NOMO-1 treated with DMSO at 0.1 percent for 48 hours (cell line): ENCODE results near the gene FER.
"Not testable (repeated sequence)": the region's sequence is repeated elsewhere in the genome, so short reads cannot be mapped to it uniquely, and the experiment has no call there.

Experiments used
- DNase-seq: peaks from one replicate; lab custom pipeline; 2025; ENCODE audit not compliant: unreplicated experiment; lab: John Stamatoyannopoulos, UW

FER gene

DNA sequence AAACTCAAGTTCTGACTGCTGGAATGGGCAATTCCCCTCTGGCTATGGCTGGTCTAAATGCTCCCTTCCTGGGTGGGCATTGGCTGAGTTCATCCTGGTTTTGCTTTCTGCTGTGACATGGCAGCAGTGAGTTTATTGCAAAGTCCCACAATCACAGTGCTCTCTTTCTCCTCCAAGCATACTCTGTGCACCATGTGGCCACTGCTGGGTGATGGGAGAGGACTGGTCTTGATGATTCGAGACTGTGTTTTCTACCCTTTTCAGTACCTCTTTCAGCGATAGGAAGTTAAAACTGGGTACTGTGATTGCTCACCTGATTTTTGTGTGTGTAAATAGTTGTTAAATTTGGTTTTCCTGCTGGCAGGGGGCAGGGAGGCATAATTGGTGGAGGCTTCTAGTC is 49.7 kb downstream of the FER start:
- no peak for DNase-seq

DNA sequence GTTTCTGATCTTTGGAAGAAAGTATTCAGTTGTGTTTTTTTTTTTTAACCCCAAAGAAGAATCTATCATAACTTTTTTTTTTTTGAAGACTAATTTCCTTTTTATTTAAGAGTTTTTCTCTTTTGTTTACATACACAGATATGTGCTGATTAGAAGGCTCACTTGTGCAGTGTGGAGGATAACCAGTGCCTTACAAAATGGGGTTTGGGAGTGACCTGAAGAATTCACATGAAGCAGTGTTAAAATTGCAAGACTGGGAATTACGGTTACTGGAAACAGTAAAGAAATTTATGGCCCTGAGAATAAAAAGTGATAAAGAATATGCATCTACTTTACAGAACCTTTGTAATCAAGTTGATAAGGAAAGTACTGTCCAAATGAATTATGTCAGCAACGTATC is 50.3 kb downstream of the FER start:
- no peak for DNase-seq

GRCh38 chr5:108798513-108799265 is 51.0 kb downstream of the FER start:
- DNase-seq = no peak

DNA sequence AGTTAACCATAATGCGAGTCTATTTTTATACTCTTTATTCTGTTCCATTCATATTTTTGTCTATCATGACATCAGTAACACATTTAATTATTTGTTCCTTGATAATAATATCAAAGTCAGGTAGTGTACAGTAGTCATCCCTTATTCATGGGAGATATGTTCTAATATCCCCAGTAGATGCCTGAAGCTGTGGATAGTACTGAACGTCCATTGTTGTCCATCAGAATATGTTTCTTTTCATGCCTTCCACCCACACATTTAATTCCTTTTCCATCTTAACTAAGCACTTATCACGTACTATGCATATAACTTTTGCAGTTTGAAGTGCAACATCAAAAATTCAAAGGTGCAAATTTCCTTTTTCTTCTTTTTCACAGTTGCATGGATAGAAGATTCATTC is 53.6 kb downstream of the FER start:
- no peak for DNase-seq

GRCh38 chr5:108801776-108802175 is 54.1 kb downstream of the FER start:
- peak; percentile 77 for DNase-seq

- no peak for DNase-seq
Measured at GRCh38 chr5:108810717-108811116, 63.0 kb downstream of the FER start.

GRCh38 chr5:108813673-108814072 is 66.0 kb downstream of the FER start:
- DNase-seq = no peak

DNA sequence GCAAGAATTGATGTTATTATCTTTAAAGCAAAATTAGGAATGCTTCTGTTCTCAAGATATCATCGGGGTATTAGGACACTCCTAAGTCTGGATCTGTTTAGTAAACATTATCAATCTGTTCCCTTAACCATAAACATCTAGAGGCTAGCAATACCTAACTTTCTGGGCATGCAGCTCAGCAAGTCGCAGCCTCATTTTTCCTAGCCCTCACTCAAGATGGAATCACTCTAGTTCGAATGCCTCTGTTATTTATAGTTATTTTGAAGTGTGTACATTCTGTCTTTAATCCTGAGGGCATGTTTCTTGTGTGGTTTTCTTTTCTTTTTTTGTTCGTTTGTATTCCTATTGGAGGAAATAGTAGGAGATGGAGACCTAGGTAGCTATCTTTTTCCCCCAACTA is 66.9 kb downstream of the FER start:
- DNase-seq = no peak

DNA sequence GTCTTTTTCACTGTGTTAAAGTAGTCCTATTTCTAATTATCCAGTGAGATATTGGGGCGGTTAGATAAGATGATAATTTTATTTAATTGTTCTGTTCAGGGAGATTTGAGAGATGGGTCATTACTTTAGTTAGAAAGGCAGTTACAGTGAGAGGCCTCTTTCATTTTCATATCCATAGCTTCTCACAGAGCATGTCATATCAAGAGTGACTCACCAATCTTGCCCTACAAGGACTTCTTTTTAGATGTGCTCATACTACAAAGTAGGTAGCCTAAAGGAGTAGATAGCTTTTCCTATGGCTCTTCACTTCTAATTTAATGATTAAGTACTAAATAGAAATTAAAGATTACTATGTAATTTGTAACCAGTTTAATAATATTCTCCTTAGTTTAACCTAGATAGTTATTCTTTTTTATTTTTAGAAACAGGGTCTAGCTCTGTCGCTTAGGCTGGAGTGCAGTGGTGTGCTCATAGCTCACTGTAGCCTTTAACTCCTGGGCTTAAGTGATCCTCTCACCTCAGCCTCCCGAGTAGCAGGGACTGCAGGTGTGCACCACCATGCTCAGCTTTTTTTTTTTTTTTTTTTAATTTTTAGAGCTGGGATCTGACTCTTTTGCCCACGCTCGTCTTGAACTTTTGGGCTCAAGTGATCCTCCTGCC is 71.0 kb downstream of the FER start:
- peak; percentile 39 for DNase-seq

DNA sequence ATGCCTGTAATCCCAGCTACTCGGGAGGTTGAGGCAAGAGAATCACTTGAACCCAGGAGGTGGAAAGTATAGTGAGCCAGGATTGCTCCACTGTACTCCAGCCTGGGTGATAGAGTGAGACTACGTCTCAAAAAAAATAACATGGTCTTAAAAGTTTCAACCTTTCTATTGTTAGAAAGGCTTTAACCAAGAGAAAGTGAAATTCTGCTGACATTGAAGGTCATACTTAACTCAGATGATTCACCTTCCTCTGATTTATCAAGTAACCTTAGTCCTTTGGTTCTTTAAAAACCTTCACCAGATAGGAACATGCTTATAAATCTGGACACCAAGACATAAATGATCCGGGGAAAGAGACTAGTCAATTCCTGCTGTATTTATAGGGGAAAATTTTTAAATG is 73.3 kb downstream of the FER start:
- DNase-seq = no peak

DNA sequence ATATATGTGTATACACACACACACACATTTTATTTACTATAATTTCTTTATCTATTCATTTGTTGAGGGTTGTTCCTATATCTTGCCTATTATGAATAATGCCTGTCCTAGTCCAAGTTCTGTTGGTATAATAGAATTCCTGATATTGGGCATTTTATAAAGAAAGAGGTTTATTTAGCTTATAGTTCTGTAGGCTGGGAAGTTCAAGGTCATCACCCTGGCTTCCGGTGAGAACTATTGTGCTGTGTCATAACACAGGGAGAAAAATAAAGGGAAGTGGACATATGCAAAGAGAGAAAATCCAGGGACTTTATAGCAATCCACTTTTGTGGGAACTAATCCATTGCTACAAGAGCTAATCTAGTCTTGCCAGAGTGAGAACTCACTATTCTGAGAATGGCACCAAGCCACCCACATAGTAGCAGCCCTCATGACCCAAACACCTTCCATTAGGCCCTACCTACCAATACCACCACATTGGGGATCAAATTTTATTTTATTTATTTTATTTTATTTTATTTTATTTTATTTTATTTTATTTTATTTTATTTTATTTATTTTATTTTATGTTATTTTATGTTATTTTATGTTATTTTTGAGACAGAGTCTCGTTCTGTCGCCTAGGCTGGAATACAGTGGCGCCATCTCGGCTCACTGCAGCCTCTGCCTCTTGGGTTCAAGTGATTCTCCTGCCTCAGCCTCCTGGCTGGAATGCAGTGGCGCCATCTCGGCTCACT is 74.7 kb downstream of the FER start:
- no peak for DNase-seq

DNA sequence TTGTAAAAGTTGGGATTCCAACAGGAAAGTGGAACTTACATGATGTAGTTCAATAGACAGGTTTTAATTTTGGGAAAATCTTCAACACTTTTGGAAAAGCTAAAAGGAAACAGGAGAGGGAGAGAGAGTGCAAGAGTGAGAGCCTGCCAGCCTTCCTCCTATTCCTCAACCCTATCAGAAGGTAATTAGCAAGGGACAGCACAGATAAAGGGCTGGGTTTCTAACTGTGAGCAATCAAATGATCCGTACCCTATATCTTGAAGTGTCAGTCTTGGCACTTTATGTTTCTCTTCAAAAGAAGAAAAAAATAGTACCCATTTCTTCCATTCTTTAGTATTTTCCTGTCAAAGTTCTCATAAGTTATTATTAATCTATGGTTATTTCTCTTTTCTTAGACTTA is 79.4 kb downstream of the FER start:
- no peak for DNase-seq

- no peak for DNase-seq
Measured at GRCh38 chr5:108830705-108831276, 83.1 kb downstream of the FER start.

GRCh38 chr5:108836492-108836891 is 88.8 kb downstream of the FER start:
- no peak for DNase-seq

DNA sequence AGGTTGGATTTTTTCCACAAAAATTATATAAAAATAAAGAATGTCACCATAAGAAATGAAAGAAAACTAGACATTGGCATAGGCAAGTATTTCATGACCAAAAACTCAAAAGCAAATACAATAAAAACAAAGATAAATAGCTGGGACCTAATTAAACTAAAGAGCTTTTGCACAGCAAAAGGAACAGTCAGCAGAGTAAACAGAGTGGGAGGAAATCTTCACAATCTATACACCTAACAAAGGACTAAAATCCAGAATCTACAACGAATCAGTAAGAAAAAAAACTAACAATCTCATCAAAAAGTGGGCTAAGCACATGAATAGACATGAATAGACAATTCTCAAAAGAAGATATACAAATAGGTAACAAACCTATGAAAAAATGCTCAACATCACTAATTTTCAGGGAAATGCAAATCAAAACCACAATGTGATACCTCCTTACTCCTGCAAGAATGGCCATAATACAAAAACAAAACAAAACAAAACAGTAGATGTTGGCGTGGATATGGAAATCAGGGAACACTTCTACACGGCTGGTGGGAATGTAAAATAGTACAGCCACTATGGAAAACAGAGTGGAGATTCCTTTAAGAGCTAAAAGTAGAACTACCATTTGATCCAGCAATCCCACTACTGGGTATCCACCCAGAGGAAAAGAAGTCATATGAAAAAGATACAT is 94.7 kb downstream of the FER start:
- not testable (repeated sequence) for DNase-seq

DNA sequence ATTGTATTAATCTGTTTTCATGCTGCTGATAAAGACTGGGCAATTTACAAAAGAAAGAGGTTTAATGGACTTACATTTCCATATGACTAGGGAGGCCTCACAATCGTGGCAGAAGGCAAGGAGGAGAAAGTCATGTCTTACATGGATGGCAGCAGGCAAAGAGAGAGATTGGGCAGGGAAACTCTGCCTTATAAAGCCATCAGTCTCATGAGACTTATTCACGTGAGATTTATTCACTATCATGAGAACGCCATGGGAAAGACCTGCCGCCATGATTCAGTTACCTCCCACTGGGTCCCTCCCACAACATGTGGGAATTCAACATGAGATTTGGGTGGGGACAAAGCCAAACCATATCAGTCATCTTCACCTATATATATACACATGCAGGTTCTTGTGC is 103.4 kb downstream of the FER start:
- DNase-seq = not testable (repeated sequence)

DNA sequence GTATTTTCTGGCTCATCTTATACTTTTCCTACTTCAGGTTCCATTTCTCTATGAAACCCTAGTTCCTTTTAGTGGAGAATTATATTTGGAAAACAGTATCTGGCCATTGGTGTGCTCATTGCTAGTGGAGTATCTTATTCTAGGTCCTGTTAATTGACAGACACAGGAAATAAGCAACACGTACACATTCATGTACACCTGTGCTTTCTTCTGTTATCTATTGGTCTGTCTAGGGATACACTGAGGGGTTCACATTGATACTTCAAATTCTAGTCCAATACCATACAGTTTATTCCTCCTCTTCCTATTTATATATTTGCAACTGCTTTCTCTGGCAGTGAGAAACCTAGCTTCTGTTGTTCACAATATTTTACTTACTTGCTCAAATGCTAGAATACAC is 110.2 kb downstream of the FER start:
- no peak for DNase-seq

DNA sequence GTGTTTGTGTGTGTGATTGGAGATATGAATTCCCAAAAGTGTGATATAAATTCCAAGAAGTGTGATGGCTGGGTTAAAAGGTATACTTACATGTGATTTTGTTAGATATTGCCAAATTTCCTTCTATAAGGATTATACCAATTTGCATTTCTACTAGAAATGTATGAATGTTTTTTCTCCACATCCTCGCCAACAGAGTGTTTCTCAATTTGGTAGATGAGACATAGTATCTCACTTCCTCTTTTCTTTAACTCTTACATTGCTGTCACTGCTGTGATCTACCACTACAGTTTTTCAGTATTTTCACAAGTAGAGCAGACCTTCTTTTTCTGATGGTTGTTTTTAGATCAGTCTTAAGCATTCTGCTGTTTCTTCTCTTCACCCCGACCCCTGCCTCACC is 111.3 kb downstream of the FER start:
- peak; percentile 94 for DNase-seq

DNA sequence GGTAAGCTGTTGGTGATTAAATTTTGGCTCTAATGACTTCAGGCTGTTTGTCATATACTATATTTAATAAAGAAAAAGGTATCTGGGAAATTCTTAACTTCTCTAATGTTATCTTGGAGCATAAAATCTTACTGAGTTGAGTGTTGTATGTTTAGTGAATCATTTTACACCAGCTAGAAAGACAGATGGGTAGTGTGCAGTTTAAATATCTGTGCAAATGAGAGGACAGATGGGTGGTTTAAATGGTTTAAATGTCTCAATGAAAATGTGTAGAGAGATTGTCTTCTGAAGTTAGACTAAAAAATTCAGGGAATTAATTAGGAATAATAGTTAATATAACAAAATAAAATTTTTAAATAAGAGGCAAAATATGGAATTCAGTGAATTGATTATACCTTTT is 114.5 kb downstream of the FER start:
- DNase-seq = no peak

DNA sequence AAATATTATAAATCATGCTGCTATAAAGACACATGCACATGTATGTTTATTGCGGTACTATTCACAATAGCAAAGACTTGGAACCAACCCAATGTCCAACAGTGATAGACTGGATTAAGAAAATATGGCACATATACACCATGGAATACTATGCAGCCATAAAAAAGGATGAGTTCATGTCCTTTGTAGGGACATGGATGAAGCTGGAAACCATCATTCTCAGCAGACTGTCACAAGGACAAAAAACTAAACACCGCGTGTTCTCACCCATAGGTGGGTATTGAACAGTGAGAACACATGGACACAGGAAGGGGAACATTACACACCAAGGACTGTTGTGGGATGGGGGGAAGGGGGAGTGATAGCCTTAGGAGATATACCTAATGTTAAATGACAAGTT is 118.4 kb downstream of the FER start:
- DNase-seq = not testable (repeated sequence)

DNA sequence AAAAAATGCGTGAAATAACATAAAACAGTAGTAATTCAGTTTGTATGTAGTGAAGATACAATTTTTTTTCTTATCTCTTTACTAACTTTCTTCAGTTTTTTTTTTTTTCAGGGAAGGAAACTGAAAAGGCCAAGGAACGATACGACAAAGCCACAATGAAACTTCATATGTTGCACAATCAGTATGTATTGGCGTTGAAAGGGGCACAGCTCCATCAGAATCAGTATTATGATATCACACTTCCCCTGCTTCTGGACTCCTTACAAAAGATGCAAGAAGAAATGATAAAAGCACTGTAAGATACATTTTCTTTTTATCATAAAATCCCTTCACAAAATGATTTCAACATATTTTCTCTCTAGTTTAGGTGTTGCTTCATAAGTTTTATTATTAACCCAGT is 120.0 kb downstream of the FER start:
- peak; percentile 56 for DNase-seq
